Transverse colon (tissue), 4 donors: ENCODE results near the gene DDX27. TPM values are rescaled to one million over a fixed set of nuclear protein-coding genes. Genes with fewer than 3 reads are reported as not detected.
"Not testable (repeated sequence)": the region's sequence is repeated elsewhere in the genome, so short reads cannot be mapped to it uniquely, and the experiment has no call there.

Experiments used
- DNase-seq: peaks from one replicate; pipeline ENCODE4 v3.0.0-alpha.2; 2019
- H3K27ac ChIP-seq, 4 donors: fragments of 200-600 bp; sonication (generic); 2 replicates each; pipeline ENCODE4 v1.5.1; 2016 to 2018; ENCODE audit warnings: inconsistent platforms in 4 of 4
- H3K27me3 ChIP-seq: fragments of 200-600 bp; sonication (generic); 2 replicates; pipeline ENCODE4 v1.5.1; 2017; ENCODE audit warnings: inconsistent platforms
- H3K36me3 ChIP-seq, 4 donors: fragments of 200-600 bp; sonication (generic); 2 replicates each; pipeline ENCODE4 v1.5.1; 2017 to 2019; ENCODE audit warnings: inconsistent platforms in 4 of 4
- H3K4me1 ChIP-seq, 4 donors: fragments of 200-600 bp; sonication (generic); 2 replicates each; pipeline ENCODE4 v1.5.1; 2017 to 2020; ENCODE audit warnings: inconsistent platforms in 4 of 4
- H3K4me3 ChIP-seq, 4 donors: fragments of 200-600 bp; sonication (generic); 1 replicate in 1 of 4; 2 replicates in 3 of 4; pipeline versions ENCODE4 v1.5.1 to v1.6.1; 2017 to 2019; ENCODE audit warnings: inconsistent platforms in 4 of 4
- H3K9me3 ChIP-seq, 2 donors: fragments of 200-600 bp; sonication (generic); 2 replicates each; pipeline ENCODE4 v1.5.1; 2017 to 2019; ENCODE audit warnings: inconsistent platforms in 2 of 2
- CTCF ChIP-seq, 5 experiments: fragments of 200-600 bp in 3 of 5; fragments of 450-650 bp in 2 of 5; sonication (generic) in 3 of 5; IDR thresholded peaks; 1 replicate in 2 of 5; 2 replicates in 3 of 5; pipeline ENCODE4 v1.5.1; 2016 to 2017; ENCODE audit warnings: antibody characterized with exemption in 5 of 5, inconsistent platforms in 3 of 5, mild to moderate bottlenecking in 2 of 5, moderate library complexity in 1 of 5
- EP300 ChIP-seq: sonication (generic); formaldehyde crosslinking; IDR thresholded peaks from one replicate; pipeline ENCODE4 v1.6.1; 2017; ENCODE audit warnings: antibody characterized with exemption, low read depth
- POLR2A ChIP-seq: fragments of 450-650 bp; IDR thresholded peaks from one replicate; pipeline ENCODE4 v1.6.1; 2016; ENCODE audit warnings: antibody characterized with exemption, mild to moderate bottlenecking, moderate library complexity
- POLR2AphosphoS5 ChIP-seq, 3 donors: sonication (generic); formaldehyde crosslinking; IDR thresholded peaks; one replicate each; pipeline ENCODE4 v1.6.1; 2016; ENCODE audit warnings: antibody characterized with exemption in 3 of 3
- WGBS, 2 donors: methylation state at CpG; one replicate each; pipeline ENCODE4 v1.1.5; 2018; ENCODE audit warnings: low coverage in 1 of 2; 5-methylcytosine and 5-hydroxymethylcytosine counted together
- in situ Hi-C, 4 donors: fragments of 200-750 bp; cut with MboI; loops; one replicate each; pipeline versions ENCODE4 v1.15.0 to v1.15.1; 2017; ENCODE audit warnings: low sequenced_read_pairs in 3 of 4, low pct_ligation_motif_present in 1 of 4, low pct_unique_long_range_greater_than_20kb in 1 of 4
- intact Hi-C: fragments of 100-400 bp; cut with DNase I; formaldehyde crosslinking; loops from one replicate; pipeline ENCODE4 v1.15.1; 2023; ENCODE audit warnings: low total_unique reads
- total RNA-seq, 4 donors: library from RNA; depleted of rRNA; stranded (reverse); fragments of >200 nt; gene quantifications; one replicate each; pipeline ENCODE4 v1.1.0, GENCODE V29; 2016

Gene DDX27
- total RNA-seq, 4 donors from 2014 or later: 13.1 to 37.0 (median 24.8) TPM

- Histone ChIP-seq H3K27me3 (no peaks in the 10 kb centered on the region), H3K9me3 (no peaks in the 10 kb centered on the region), H3K36me3 (no peaks in the 10 kb centered on the region), H3K27ac (no peak overlapping the region), H3K4me3 (no peak overlapping the region), H3K4me1 (no peaks in the 10 kb centered on the region)
- TF ChIP-seq POLR2A (no peak), EP300 (no peak), POLR2AphosphoS5 (IDR thresholded peaks at IDR 0.05) (no peak), CTCF (IDR thresholded peaks at IDR 0.05) (no peak)
- WGBS, 2 donors: 67 to 73% methylated on average over 1 of the region's 1 CpG
- in situ Hi-C loops (loop anchor here in 2 of 4 donors (10.0 kb wide), 1 partner anchor 76 kb away; no protein-coding TSS in a partner anchor), intact Hi-C loops (no loop called here)
- DNase-seq: no peak
These were observed 8.5 kb upstream of the DDX27 start for GRCh38 chr20:49210757-49211110.

- Histone ChIP-seq H3K36me3 (no peaks in the 10 kb centered on the region), H3K9me3 (no peaks in the 10 kb centered on the region), H3K27ac (no peak overlapping the region), H3K27me3 (no peaks in the 10 kb centered on the region), H3K4me3 (no peak overlapping the region), H3K4me1 (peaks cover 0 to 15% (median 9%) of the 10 kb centered on the region in 4 donors)
- intact Hi-C loops (no loop called here), in situ Hi-C loops (loop anchor here in 2 of 4 donors (10.0 kb wide), 1 partner anchor 80 kb away; no protein-coding TSS in a partner anchor)
- TF ChIP-seq POLR2A (no peak), EP300 (no peak), POLR2AphosphoS5 (IDR thresholded peaks at IDR 0.05) (no peak), CTCF (IDR thresholded peaks at IDR 0.05) (no peak)
- DNase-seq: no peak
These were observed 4.6 kb upstream of the DDX27 start for GRCh38 chr20:49214571-49214970.

GRCh38 chr20:49215232-49215631 lies 4.0 kb upstream of the DDX27 start:
- no peak for DNase-seq
- no peak overlapping the region for H3K27ac ChIP-seq
- H3K4me3 ChIP-seq: no peak overlapping the region
- H3K36me3 ChIP-seq: no peaks in the 10 kb centered on the region
- intact Hi-C loops: no loop called here
- no peak for TF ChIP-seq CTCF (IDR thresholded peaks at IDR 0.05)
- TF ChIP-seq POLR2A: no peak
- no peak for TF ChIP-seq EP300
- no peak for TF ChIP-seq POLR2AphosphoS5 (IDR thresholded peaks at IDR 0.05)
- peaks cover 4 to 18% (median 13%) of the 10 kb centered on the region in 4 donors for H3K4me1 ChIP-seq
- no peaks in the 10 kb centered on the region for H3K9me3 ChIP-seq
- in situ Hi-C loops: loop anchor here (5.0 to 10.0 kb wide), 2 partner anchors 80 to 83 kb away; no protein-coding TSS in a partner anchor
- WGBS, 2 donors: 87 to 94% methylated on average over 3 of the region's 3 CpGs
- H3K27me3 ChIP-seq: no peaks in the 10 kb centered on the region

GRCh38 chr20:49216991-49217578 lies 2.1 kb upstream of the DDX27 start:
- H3K4me3 ChIP-seq: no peak overlapping the region
- in situ Hi-C loops: loop anchor here (5.0 to 10.0 kb wide), 2 partner anchors 82 to 85 kb away; no protein-coding TSS in a partner anchor
- H3K27me3 ChIP-seq: no peaks in the 10 kb centered on the region
- TF ChIP-seq EP300: no peak
- no peak for TF ChIP-seq POLR2A
- TF ChIP-seq POLR2AphosphoS5 (IDR thresholded peaks at IDR 0.05): peak in 1 of 3 donors; percentile 48
- peak; percentile 88 to 96 (median 94) for TF ChIP-seq CTCF (IDR thresholded peaks at IDR 0.05)
- H3K9me3 ChIP-seq: no peaks in the 10 kb centered on the region
- peaks cover 8 to 25% (median 19%) of the 10 kb centered on the region in 4 donors for H3K4me1 ChIP-seq
- WGBS, 2 donors: 22 to 28% methylated on average over 9 to 11 of the region's 11 CpGs
- DNase-seq: peak; percentile 98
- H3K27ac ChIP-seq: peak overlapping the region in 3 of 4 donors; percentile 41 to 60 (median 50)
- peaks cover 0 to 9% (median 2%) of the 10 kb centered on the region in 4 donors for H3K36me3 ChIP-seq
- intact Hi-C loops: loop anchor here (2.0 kb wide), 1 partner anchor 84 kb away; no protein-coding TSS in a partner anchor

GRCh38 chr20:49218739-49219090 lies 501 bp upstream of the DDX27 start:
- H3K27me3 ChIP-seq, H3K9me3 ChIP-seq, intact Hi-C loops: not testable (repeated sequence)
- Histone ChIP-seq H3K4me1 (peaks cover 8 to 25% (median 19%) of the 10 kb centered on the region in 4 donors), H3K27ac (peak overlapping the region; percentile 87 to 96 (median 93)), H3K4me3 (peak overlapping the region in 3 of 4 donors; percentile 62 to 91 (median 75)), H3K36me3 (peaks cover 0 to 26% (median 10%) of the 10 kb centered on the region in 4 donors)
- in situ Hi-C loops: loop anchor here (5.0 to 10.0 kb wide), 2 partner anchors 84 to 86 kb away; no protein-coding TSS in a partner anchor
- 59% methylated on average over 13 of the region's 13 CpGs; no CpG with 5 or more reads in 1 of the 2 donors for whole genome bisulfite sequencing, 2 donors
- peak; percentile 48 for DNase-seq
